Thyroid gland (tissue), 4 donors: ENCODE data around the gene CALY.

Experiments used
- POLR2A ChIP-seq, 2 donors: fragments of 450-650 bp; IDR thresholded peaks; one replicate each; pipeline ENCODE4 v1.6.1; 2017; ENCODE audit warnings: antibody characterized with exemption in 2 of 2, mild to moderate bottlenecking in 2 of 2, moderate library complexity in 1 of 2
- TF ChIP-seq, protein P1 (sequence below), 6 experiments: fragments of 200-600 bp in 3 of 6; fragments of 450-650 bp in 3 of 6; sonication (generic) in 3 of 6; IDR thresholded peaks; one replicate each; pipeline ENCODE4 v1.5.1; 2016 to 2019; ENCODE audit warnings: antibody characterized with exemption in 6 of 6, mild to moderate bottlenecking in 2 of 6, inconsistent platforms in 1 of 6, moderate library complexity in 1 of 6

DNA sequence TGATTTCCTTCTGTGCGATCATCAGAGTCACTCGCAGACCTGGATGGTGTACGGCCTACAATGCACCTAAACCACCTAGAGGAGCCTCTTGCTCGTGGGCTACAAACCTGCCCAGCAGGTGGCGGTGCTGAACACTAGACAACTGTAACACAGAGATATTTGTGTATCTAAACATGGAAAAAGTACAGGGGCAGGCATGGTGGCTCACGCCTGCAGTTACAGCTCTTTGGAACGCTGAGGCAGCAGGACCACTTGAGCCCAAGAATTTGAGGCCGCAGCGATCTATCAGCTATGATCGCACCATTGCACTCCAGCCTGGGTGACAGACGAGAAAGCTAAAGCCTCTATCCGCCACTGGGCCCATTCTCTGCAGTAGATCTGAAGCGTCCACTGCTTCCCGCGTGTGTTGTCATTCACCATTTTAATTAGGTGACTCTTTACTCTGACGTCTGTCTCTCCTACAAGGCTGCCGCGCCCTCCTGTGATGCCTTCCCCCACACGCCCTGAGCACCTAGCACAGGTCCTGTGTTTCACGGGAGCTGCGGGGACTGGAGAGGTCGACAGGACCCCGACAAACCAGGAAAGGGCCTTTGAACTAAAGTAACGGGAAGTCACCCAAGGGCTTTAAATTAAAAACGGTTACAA, 28.8 kb downstream of the CALY start:
- TF ChIP-seq, protein P1, sequence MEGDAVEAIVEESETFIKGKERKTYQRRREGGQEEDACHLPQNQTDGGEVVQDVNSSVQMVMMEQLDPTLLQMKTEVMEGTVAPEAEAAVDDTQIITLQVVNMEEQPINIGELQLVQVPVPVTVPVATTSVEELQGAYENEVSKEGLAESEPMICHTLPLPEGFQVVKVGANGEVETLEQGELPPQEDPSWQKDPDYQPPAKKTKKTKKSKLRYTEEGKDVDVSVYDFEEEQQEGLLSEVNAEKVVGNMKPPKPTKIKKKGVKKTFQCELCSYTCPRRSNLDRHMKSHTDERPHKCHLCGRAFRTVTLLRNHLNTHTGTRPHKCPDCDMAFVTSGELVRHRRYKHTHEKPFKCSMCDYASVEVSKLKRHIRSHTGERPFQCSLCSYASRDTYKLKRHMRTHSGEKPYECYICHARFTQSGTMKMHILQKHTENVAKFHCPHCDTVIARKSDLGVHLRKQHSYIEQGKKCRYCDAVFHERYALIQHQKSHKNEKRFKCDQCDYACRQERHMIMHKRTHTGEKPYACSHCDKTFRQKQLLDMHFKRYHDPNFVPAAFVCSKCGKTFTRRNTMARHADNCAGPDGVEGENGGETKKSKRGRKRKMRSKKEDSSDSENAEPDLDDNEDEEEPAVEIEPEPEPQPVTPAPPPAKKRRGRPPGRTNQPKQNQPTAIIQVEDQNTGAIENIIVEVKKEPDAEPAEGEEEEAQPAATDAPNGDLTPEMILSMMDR (IDR thresholded peaks at IDR 0.05), result peak; percentile 34 to 75 (median 64)
- TF ChIP-seq POLR2A (IDR thresholded peaks at IDR 0.05), result no peak
